Mucosa of stomach (tissue), 1 donor: ENCODE measurements around the gene TSEN15.

Experiments
- H3K27me3 ChIP-seq: one replicate; pipeline ENCODE4 v1.7.0; 2013; ENCODE audit warnings: mild to moderate bottlenecking, low read length; ENCODE audit not compliant: control insufficient read depth, insufficient read depth
- H3K36me3 ChIP-seq: one replicate; pipeline ENCODE4 v1.7.0; 2013; ENCODE audit warnings: low read length; ENCODE audit not compliant: control insufficient read depth, insufficient read depth
- H3K4me1 ChIP-seq: one replicate; pipeline ENCODE4 v1.7.0; 2013; ENCODE audit warnings: mild to moderate bottlenecking, low read length; ENCODE audit not compliant: control insufficient read depth, insufficient read depth
- H3K4me3 ChIP-seq: one replicate; pipeline ENCODE4 v1.7.0; 2013; ENCODE audit warnings: low read length
- H3K9ac ChIP-seq: one replicate; pipeline ENCODE4 v1.7.0; 2013; ENCODE audit warnings: mild to moderate bottlenecking, low read length, moderate library complexity
- H3K9me3 ChIP-seq: one replicate; pipeline ENCODE4 v1.7.0; 2013; ENCODE audit warnings: mild to moderate bottlenecking, low read length, moderate library complexity; ENCODE audit not compliant: control insufficient read depth
- donor health status: Pancreatic carcinoma.

The TSEN15 gene

DNA sequence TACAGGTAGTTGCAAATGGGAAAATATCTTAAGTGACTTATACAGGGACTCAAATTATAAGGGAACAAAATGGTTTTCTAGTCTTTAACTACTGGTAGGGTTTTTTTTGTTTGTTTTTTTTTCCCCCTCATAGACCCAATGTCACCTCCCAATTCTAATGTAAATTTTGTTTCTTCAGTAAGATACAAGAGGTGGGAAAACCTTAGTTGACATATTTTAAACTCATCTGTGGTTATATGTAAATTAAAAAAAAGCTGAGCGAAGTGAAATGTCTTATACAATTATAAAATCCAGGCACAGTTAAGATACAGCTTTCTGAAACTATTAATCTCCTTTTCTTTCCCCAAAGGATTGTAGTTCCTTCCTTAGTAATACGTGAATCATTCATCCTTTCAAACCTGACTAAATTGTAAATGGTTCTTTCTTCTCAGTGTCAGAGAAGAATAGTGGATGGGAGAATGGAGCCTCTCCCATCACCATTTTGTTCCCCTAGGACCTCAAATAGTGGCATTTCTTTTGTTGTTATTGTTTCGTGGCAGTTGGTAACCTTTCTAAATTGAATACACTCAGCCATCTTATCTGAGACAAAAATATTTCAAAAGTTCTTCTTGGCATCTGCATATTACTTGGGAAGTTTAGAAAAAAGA, 11.2 kb downstream of the TSEN15 start:
- Histone ChIP-seq H3K27me3 (no peaks in the 10 kb centered on the region), H3K36me3 (no peaks in the 10 kb centered on the region), H3K9me3 (no peaks in the 10 kb centered on the region), H3K4me1 (no peaks in the 10 kb centered on the region), H3K4me3 (no peak overlapping the region), H3K9ac (no peak overlapping the region)

DNA sequence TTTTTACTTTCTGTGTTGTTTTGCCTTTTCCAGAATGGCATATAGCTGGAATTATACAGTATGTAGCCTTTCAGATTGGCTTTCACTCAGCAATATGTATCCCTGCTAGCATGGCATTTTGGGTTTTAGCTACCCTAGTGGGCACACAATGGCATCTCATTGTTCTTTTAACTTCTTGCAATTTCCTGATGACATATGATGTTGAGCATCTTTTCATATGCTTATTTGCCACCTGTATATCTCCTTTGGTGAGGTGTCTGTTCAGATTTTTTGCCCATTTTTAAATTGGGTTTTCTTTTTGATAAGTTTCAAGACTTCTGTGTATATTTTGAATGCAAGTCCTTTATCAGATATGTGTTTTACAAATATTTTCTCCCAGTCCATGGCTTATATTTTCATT, 14.0 kb downstream of the TSEN15 start:
- no peaks in the 10 kb centered on the region for H3K36me3 ChIP-seq
- no peaks in the 10 kb centered on the region for H3K4me1 ChIP-seq
- no peak overlapping the region for H3K4me3 ChIP-seq
- H3K9ac ChIP-seq = no peak overlapping the region
- no peaks in the 10 kb centered on the region for H3K9me3 ChIP-seq
- H3K27me3 ChIP-seq = no peaks in the 10 kb centered on the region

DNA sequence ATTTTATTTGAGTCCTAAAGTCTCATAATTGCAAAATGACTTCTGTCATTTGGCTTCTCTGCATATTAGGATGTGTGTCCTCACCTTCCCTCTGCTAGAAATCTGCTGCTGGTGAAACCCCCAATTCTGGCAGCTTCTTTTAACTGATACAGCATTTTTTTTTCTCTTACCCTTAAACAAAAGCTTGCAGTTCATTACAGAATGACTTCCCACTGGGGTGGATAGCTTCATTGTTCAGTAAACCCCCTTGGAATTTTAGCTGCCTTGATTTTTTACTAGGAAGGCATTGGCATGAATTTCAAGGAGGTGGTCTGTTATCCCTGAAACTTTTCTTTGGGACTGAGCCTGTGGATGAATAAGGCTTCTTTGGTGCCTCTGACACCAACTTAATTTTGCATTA, 16.8 kb downstream of the TSEN15 start:
- H3K9ac ChIP-seq = no peak overlapping the region
- no peaks in the 10 kb centered on the region for H3K36me3 ChIP-seq
- H3K4me3 ChIP-seq = no peak overlapping the region

DNA sequence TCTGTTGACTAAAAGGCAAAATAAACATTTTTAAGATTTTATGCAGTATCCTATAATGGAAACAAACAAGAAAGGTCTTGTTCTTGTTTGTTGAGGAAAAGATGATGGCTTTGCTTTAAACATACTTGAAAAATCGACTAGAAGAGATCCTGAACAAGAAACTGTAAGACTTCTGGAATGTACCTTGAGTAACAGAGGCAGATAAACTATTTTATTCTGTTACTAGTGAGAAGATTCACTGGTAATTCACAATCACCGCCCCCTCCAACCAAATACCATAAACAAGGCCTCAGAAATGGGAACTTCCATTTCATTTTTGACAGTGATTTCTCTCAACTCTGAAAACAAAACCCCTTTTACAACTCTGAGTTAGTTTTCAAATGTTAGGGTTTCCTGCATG, 18.1 kb downstream of the TSEN15 start:
- H3K9me3 ChIP-seq = no peaks in the 10 kb centered on the region
- no peak overlapping the region for H3K4me3 ChIP-seq
- H3K27me3 ChIP-seq = no peaks in the 10 kb centered on the region
- H3K9ac ChIP-seq = no peak overlapping the region
- H3K4me1 ChIP-seq = no peaks in the 10 kb centered on the region
- no peaks in the 10 kb centered on the region for H3K36me3 ChIP-seq

More for the DNA sequence above, 16.8 kb downstream of the TSEN15 start:
- no peaks in the 10 kb centered on the region for H3K4me1 ChIP-seq
- H3K9me3 ChIP-seq = no peaks in the 10 kb centered on the region
- H3K27me3 ChIP-seq = no peaks in the 10 kb centered on the region

DNA sequence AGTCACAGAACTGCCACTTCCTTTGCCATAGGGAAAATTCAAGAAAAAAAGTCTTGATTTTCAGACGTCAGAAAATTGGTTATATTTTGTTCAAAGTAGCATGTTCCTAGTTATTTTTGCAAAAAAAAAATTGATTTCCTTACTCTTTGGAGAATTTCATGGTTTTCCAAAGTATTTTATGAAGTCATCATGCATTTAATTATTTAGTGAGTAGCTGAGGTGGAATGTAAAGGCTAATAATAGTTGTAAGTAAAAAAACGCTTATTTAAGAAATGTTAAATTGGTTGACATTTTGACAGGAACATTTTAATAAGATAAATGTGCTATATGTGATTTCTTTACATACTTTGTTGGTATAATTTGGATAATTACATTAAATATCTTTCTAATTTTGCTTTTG, 20.8 kb downstream of the TSEN15 start:
- no peaks in the 10 kb centered on the region for H3K9me3 ChIP-seq
- no peaks in the 10 kb centered on the region for H3K36me3 ChIP-seq
- H3K9ac ChIP-seq = no peak overlapping the region
- no peaks in the 10 kb centered on the region for H3K4me1 ChIP-seq
- H3K4me3 ChIP-seq = no peak overlapping the region
- H3K27me3 ChIP-seq = no peaks in the 10 kb centered on the region

DNA sequence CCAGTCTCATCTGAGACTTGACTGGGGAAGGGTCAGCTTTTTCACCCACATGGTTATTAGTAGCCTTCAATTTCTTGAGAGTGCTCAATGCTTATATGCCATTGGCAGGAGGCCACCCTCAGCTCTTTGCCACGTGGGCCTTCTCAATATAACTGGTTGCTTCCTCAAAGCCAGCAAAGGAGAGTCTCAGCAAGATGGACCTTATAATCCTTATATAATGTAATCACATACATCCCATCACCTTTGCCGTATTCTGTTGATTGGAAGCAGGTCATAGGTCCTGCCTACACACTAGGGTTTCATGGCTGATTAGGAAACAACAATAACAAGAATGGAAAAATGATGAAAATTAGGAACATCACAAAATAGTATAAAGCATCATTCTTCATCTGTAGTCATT, 22.9 kb downstream of the TSEN15 start:
- no peaks in the 10 kb centered on the region for H3K4me1 ChIP-seq
- no peaks in the 10 kb centered on the region for H3K9me3 ChIP-seq
- no peak overlapping the region for H3K9ac ChIP-seq
- no peak overlapping the region for H3K4me3 ChIP-seq
- no peaks in the 10 kb centered on the region for H3K27me3 ChIP-seq
- no peaks in the 10 kb centered on the region for H3K36me3 ChIP-seq

DNA sequence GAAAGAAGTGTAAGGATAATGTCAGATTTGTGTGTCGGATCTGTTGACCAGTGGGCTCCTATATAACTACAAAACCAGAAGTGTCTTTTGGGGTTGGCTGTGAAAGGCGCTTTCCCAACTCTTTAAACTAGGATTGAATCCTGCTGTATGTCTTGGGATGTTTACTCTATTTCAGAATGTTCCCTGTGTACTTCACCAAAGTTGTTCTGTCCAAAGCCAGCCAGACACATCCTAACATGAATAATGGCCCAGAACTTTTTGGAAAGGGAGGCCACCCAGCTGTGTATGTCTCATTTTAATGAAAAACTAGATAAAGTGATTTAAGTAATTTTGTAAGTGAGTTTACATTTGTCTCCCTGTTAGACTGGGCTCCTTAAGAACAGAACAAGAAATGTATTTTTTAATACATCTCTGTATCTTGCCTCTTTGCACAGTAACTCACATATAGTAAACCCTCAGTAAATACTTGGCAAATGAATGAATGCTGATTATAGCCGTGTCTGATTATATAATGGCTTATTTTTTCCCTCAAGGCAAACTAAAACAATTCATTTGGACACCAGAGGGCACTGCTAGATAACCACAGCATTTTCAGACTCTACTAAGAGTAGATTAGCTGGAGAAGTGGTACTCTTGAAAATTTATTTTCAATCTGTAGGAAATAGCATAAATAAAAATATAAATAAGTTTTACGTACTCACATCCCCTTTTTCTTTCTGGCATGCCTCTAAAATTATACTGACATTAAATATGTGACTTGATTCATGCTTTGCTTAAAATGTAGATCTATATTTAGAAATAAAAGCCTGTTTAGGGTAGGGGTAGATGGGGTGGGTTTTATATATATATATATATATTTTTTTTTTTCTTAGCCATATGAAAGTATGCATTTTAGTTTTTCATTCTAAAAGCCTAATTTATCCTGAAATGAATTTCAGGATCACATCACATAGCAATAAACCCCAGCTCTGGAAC, 23.8 kb downstream of the TSEN15 start:
- Histone ChIP-seq H3K4me3 (no peak overlapping the region), H3K36me3 (no peaks in the 10 kb centered on the region), H3K9me3 (no peaks in the 10 kb centered on the region), H3K4me1 (no peaks in the 10 kb centered on the region), H3K27me3 (no peaks in the 10 kb centered on the region), H3K9ac (no peak overlapping the region)

DNA sequence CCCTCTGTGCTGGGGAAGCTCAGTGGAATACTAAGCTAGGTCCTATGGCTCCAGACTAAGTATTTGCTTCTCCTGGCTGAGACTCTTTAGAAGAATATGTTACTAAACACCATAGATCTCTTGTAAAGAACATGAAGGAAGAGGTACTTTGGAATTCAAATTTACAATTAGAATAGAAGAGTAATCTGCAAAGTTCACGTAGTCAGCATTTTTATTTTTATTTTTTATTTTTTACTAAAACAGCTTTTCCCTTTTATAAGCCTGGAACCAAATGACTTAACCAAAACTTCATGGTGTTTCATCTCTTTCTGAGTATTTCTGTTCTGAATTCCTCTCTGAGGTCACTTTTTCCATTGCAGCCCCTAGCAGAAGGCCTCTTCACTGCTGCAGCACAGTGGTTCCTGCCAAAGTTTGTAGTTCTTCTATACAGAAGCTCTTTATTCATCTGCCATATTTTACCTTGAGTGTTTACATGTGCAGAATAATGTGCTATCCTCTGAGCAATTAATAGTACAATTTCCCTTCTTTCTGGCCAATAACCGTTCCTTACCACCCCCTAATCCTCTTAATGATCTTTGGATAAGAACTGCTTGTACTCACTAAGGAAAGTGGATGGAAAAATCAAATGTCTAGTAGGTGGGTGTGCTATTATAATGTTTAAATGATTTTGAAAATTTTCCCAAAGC, 27.2 kb downstream of the TSEN15 start:
- Histone ChIP-seq H3K9me3 (no peaks in the 10 kb centered on the region), H3K27me3 (no peaks in the 10 kb centered on the region), H3K4me3 (no peak overlapping the region), H3K36me3 (no peaks in the 10 kb centered on the region), H3K4me1 (no peaks in the 10 kb centered on the region), H3K9ac (no peak overlapping the region)

DNA sequence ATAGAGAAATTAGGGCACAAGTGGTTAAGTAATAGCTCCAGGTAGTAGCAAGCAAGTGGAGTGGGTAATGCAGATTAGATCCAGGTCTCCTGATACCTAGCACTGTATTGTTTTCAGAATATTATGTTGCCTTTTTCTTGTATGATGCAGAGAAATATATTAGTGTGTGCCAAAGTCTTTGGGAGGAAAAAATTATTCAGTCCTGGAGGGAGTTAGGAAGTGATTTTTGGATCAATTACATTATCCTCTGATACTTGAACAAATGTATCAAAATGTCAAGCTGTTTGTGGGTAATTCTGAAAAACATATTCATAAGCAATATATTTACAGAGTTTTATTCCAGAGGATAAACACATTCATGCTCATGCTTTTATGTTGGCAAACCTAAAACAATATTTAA, 28.8 kb downstream of the TSEN15 start:
- Histone ChIP-seq H3K36me3 (no peaks in the 10 kb centered on the region), H3K9me3 (no peaks in the 10 kb centered on the region), H3K4me1 (no peaks in the 10 kb centered on the region), H3K9ac (no peak overlapping the region), H3K4me3 (no peak overlapping the region), H3K27me3 (no peaks in the 10 kb centered on the region)

DNA sequence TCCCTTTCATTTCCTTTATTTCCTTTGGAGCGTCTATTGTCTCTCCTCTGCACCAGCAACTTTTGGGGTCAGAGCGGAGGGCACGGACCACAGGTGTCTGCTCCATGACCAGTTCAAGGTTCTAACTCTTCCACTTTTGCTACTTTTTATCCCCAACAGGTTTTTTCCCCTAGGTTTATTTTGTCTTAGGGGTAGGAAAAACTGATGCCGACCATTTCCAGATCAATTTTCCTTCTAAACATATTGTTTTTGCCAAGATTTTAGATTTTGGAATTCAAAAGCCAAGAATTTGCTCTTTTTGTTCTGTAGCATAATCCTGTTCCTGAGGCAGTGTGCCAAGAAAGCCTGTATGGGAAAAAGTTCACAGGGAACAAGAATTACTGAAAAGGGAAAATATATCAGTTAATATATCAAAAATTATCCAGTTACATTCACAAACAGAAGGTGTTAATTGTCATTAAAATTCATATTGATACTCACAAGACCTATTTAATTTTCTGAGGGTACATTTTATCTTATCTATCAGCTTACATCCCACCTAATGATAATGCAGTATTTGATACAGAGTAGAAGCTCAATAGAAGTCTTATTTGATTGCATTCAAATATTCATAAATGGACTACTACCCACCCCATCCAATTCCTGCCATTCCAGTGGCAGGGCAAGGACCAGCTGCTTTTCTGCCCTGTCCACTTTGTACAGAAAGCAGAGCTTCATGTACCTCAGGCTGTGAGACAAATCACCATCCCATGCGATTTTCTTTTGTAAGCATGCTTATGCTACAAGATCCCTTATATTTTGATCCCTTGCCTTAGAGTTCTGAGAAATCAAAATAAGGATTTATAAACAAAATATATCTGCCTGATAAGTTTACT, 31.2 kb downstream of the TSEN15 start:
- Histone ChIP-seq H3K9me3 (no peaks in the 10 kb centered on the region), H3K4me3 (no peak overlapping the region), H3K27me3 (no peaks in the 10 kb centered on the region), H3K9ac (no peak overlapping the region), H3K36me3 (no peaks in the 10 kb centered on the region), H3K4me1 (no peaks in the 10 kb centered on the region)

DNA sequence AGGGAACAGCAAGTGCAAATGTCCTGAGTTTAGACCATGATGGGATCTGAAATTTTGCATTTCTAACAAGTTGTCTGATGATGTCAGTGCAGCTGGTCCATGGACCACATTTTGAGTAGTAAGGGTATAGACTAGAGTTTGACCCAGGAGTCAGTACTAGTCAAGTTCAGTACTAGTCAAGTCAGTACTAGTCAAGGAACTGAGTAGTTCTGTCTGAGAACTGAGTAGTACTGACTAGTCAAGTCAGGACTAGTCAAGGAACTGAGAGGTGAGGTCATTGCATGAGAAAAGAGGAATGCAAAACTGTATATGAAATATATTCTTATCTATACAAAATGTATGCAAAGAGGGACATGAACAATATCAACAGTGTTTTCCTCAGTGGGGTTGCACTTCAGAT, 34.1 kb downstream of the TSEN15 start:
- no peaks in the 10 kb centered on the region for H3K9me3 ChIP-seq

More for the DNA sequence above, 34.1 kb downstream of the TSEN15 start:
- no peak overlapping the region for H3K4me3 ChIP-seq
- no peaks in the 10 kb centered on the region for H3K4me1 ChIP-seq
- no peaks in the 10 kb centered on the region for H3K27me3 ChIP-seq
- no peak overlapping the region for H3K9ac ChIP-seq
- no peaks in the 10 kb centered on the region for H3K36me3 ChIP-seq
